OCI-LY1 (cell line): Measurements from ENCODE around the gene CMTM7.
"Not testable (repeated sequence)": the region's sequence is repeated elsewhere in the genome, so short reads cannot be mapped to it uniquely, and the experiment has no call there.

Experiments used
- H2AFZ ChIP-seq: fragments of 200-600 bp; sonication (generic), shearing (Covaris generic); 2 replicates; pipeline ENCODE4 v1.6.0; 2014; ENCODE audit warnings: antibody characterized with exemption, mild to moderate bottlenecking, low read length
- H3F3A ChIP-seq: fragments of 200-600 bp; sonication (generic), shearing (Covaris generic); 2 replicates; pipeline ENCODE4 v1.6.0; 2014; ENCODE audit warnings: mild to moderate bottlenecking, antibody characterized with exemption, low read length, moderate library complexity; ENCODE audit not compliant: insufficient read depth
- H3K27ac ChIP-seq: fragments of 200-600 bp; sonication (generic); 2 replicates; pipeline ENCODE4 v1.5.1; 2014; ENCODE audit warnings: low read length, mixed run types, mild to moderate bottlenecking, low read depth; ENCODE audit not compliant: poor library complexity, severe bottlenecking
- H3K27me3 ChIP-seq: fragments of 200-600 bp; sonication (generic); 2 replicates; pipeline ENCODE4 v1.6.0; 2014; ENCODE audit warnings: antibody characterized with exemption, mild to moderate bottlenecking, low read length, moderate library complexity; ENCODE audit not compliant: insufficient read depth
- H3K36me3 ChIP-seq: fragments of 200-600 bp; sonication (generic); 2 replicates; pipeline ENCODE4 v1.6.1; 2014; ENCODE audit warnings: mild to moderate bottlenecking, antibody characterized with exemption, low read length, moderate library complexity, mixed read lengths; ENCODE audit not compliant: insufficient read depth
- H3K4me1 ChIP-seq: fragments of 200-600 bp; sonication (generic); 2 replicates; pipeline ENCODE4 v1.5.1; 2014; ENCODE audit warnings: mild to moderate bottlenecking, low read length, moderate library complexity; ENCODE audit not compliant: insufficient read depth, severe bottlenecking
- H3K4me2 ChIP-seq: fragments of 200-600 bp; sonication (generic), shearing (Covaris generic); 2 replicates; pipeline ENCODE4 v1.6.1; 2014; ENCODE audit warnings: low read length
- H3K4me3 ChIP-seq: fragments of 200-600 bp; sonication (generic); 2 replicates; pipeline ENCODE4 v1.5.1; 2014; ENCODE audit warnings: low read length, low read depth, mild to moderate bottlenecking, mixed read lengths; ENCODE audit not compliant: poor library complexity, severe bottlenecking
- H3K79me2 ChIP-seq: fragments of 200-600 bp; shearing (Covaris generic); 2 replicates; pipeline ENCODE4 v1.6.1; 2016; ENCODE audit warnings: mixed run types, low read length, mixed read lengths; ENCODE audit not compliant: insufficient read depth
- H3K9ac ChIP-seq: fragments of 200-600 bp; sonication (generic), shearing (Covaris generic); 2 replicates; pipeline ENCODE4 v1.6.1; 2014; ENCODE audit warnings: mild to moderate bottlenecking, low read length, mixed read lengths
- H3K9me2 ChIP-seq: fragments of 200-600 bp; sonication (generic), shearing (Covaris generic); 2 replicates; pipeline ENCODE4 v1.6.1; 2014; ENCODE audit warnings: low read depth, mild to moderate bottlenecking, low read length, mixed read lengths
- H3K9me3 ChIP-seq: fragments of 200-600 bp; shearing (Covaris generic); 2 replicates; pipeline ENCODE4 v1.6.1; 2014; ENCODE audit warnings: low read length, mixed read lengths
- H4K20me1 ChIP-seq: fragments of 200-600 bp; sonication (generic), shearing (Covaris generic); 2 replicates; pipeline ENCODE4 v1.6.0; 2016; ENCODE audit warnings: mild to moderate bottlenecking, low read length; ENCODE audit not compliant: insufficient read depth
- CTCF ChIP-seq: fragments of 200-600 bp; sonication (generic), shearing (Covaris generic); IDR thresholded peaks from 2 replicates; pipeline ENCODE4 v1.5.1; 2017; ENCODE audit warnings: mild to moderate bottlenecking, antibody characterized with exemption, low read length, moderate library complexity, mixed read lengths
- EZH2 ChIP-seq: fragments of 200-600 bp; sonication (generic), shearing (Covaris generic); IDR thresholded peaks from 2 replicates; pipeline ENCODE4 v1.8.0; 2017; ENCODE audit warnings: borderline replicate concordance, mixed run types, mild to moderate bottlenecking, antibody characterized with exemption, low read length, moderate library complexity, mixed read lengths

The CMTM7 gene

GRCh38 chr3:32436816-32437189 lies 45.1 kb downstream of the CMTM7 start:
- Histone ChIP-seq H3K9ac (no peak overlapping the region), H3K27me3 (no peaks in the 10 kb centered on the region), H3K9me2 (no peaks in the 10 kb centered on the region), H3K36me3 (no peaks in the 10 kb centered on the region), H3K4me3 (no peak overlapping the region), H3F3A (peaks cover 6% of the 10 kb centered on the region; the same call in 1 of the 2 replicates), H3K27ac (peak overlapping the region; percentile 43), H2AFZ (no peak overlapping the region), H4K20me1 (no peaks in the 10 kb centered on the region), H3K4me2 (no peak overlapping the region), H3K9me3 (no peaks in the 10 kb centered on the region), H3K79me2 (no peaks in the 10 kb centered on the region), H3K4me1 (peaks cover 84% of the 10 kb centered on the region)
- TF ChIP-seq EZH2 (no peak), CTCF (no peak)

GRCh38 chr3:32437896-32438295 lies 46.2 kb downstream of the CMTM7 start:
- H3K9me2 ChIP-seq, result no peaks in the 10 kb centered on the region
- no peaks in the 10 kb centered on the region for H3K27me3 ChIP-seq
- H3K79me2 ChIP-seq, result no peaks in the 10 kb centered on the region
- peak overlapping the region; percentile 66 for H3K27ac ChIP-seq
- peaks cover 6% of the 10 kb centered on the region; the same call in 1 of the 2 replicates for H3F3A ChIP-seq
- no peaks in the 10 kb centered on the region for H3K9me3 ChIP-seq
- H3K9ac ChIP-seq, result no peak overlapping the region
- no peak for TF ChIP-seq EZH2
- no peak for TF ChIP-seq CTCF
- H4K20me1 ChIP-seq, result no peaks in the 10 kb centered on the region
- H3K36me3 ChIP-seq, result 0 out of 2 replicates have a peak, but pooled peaks cover 3% of the 10 kb centered on the region
- H3K4me1 ChIP-seq, result peaks cover 73% of the 10 kb centered on the region
- no peak overlapping the region for H3K4me2 ChIP-seq
- no peak overlapping the region for H3K4me3 ChIP-seq
- H2AFZ ChIP-seq, result no peak overlapping the region

- peak overlapping the region; percentile 37; the same call in 1 of the 2 replicates for H3K4me2 ChIP-seq
- H3K27ac ChIP-seq, result peak overlapping the region; percentile 66
- no peaks in the 10 kb centered on the region for H3K9me2 ChIP-seq
- no peak for TF ChIP-seq EZH2
- TF ChIP-seq CTCF, result no peak
- no peaks in the 10 kb centered on the region for H4K20me1 ChIP-seq
- no peaks in the 10 kb centered on the region for H3K27me3 ChIP-seq
- H3F3A ChIP-seq, result peaks cover 6% of the 10 kb centered on the region; the same call in 1 of the 2 replicates
- no peak overlapping the region for H3K9ac ChIP-seq
- peaks cover 64% of the 10 kb centered on the region for H3K4me1 ChIP-seq
- H3K4me3 ChIP-seq, result no peak overlapping the region
- no peaks in the 10 kb centered on the region for H3K9me3 ChIP-seq
- H2AFZ ChIP-seq, result no peak overlapping the region
- H3K79me2 ChIP-seq, result no peaks in the 10 kb centered on the region
- peaks cover 12% of the 10 kb centered on the region; the same call in 1 of the 2 replicates for H3K36me3 ChIP-seq
Measured at GRCh38 chr3:32438596-32439344, 47.1 kb downstream of the CMTM7 start.

GRCh38 chr3:32439421-32439820 lies 47.8 kb downstream of the CMTM7 start:
- not testable (repeated sequence) for H3K4me3 ChIP-seq, H2AFZ ChIP-seq
- peaks cover 18% of the 10 kb centered on the region for H3K36me3 ChIP-seq

More at GRCh38 chr3:32439421-32439820, 47.8 kb downstream of the CMTM7 start:
- not testable (repeated sequence) for H3K9me3 ChIP-seq, H3K27me3 ChIP-seq, H3K9me2 ChIP-seq, H3K79me2 ChIP-seq, H4K20me1 ChIP-seq, H3K9ac ChIP-seq, H3F3A ChIP-seq
- Histone ChIP-seq H3K27ac (peak overlapping the region; percentile 66), H3K4me1 (peaks cover 63% of the 10 kb centered on the region), H3K4me2 (peak overlapping the region; percentile 37; the same call in 1 of the 2 replicates)
